HCT116 (cell line): ENCODE results near the gene IGSF3. TPM values are rescaled to one million over a fixed set of nuclear protein-coding genes. Genes with fewer than 3 reads are reported as not detected.

Source experiments
- ATAC-seq: fragments of 200-7000 bp; cut with Tn5 transposase; 2 replicates; pipeline ENCODE4 v1.9.1; 2020; ENCODE audit warnings: mild to moderate bottlenecking, moderate library complexity
- BruUV-seq: library from RNA; stranded (reverse); fragments of 400-500 nt; replicated peaks from 2 replicates; lab custom pipeline; 2021; lab: Mats Ljungman, UMichigan
- CTCF ChIA-PET: fragments of 300-600 bp; sonication (Branson Sonifier 250); formaldehyde crosslinking; loops from one replicate; lab custom pipeline; 2021; ENCODE audit warnings: antibody characterized with exemption; lab: Charles Lee
- POLR2A ChIA-PET: fragments of 300-600, 350-600 bp; sonication (Branson Sonifier 250); formaldehyde crosslinking; loops from one replicate; lab custom pipeline; 2021; ENCODE audit warnings: antibody characterized with exemption; lab: Charles Lee
- RAD21 ChIA-PET, 2 experiments: fragments of 300-600 bp; sonication (Branson Sonifier 250); formaldehyde crosslinking; loops; one replicate each; lab custom pipeline; 2023; ENCODE audit warnings: low total read pairs in 2 of 2; ENCODE audit not compliant: uncharacterized antibody in 2 of 2, unreplicated experiment in 2 of 2, low non-redundant PET in 1 of 2; lab: Charles Lee
- DNase-seq: peaks from one replicate; pipeline ENCODE4 v3.0.0-alpha.2; 2010; ENCODE audit warnings: low read depth, low spot score
- H2AFZ ChIP-seq: fragments of 200-600 bp; shearing (Covaris generic), sonication (generic); 2 replicates; pipeline ENCODE4 v1.6.1; 2017; ENCODE audit warnings: low read depth, mixed run types, mixed read lengths, antibody characterized with exemption, low read length; ENCODE audit not compliant: poor library complexity, severe bottlenecking
- H3K27ac ChIP-seq: 2 replicates; pipeline ENCODE4 v1.5.1; 2012; ENCODE audit warnings: low read depth, low read length
- H3K27me3 ChIP-seq: fragments of 200-600 bp; sonication (generic); 2 replicates; pipeline ENCODE4 v1.6.1; 2016; ENCODE audit warnings: mixed run types, low read length, mixed read lengths; ENCODE audit not compliant: insufficient read depth
- H3K36me3 ChIP-seq, 2 experiments: fragments of 200-500 bp in 1 of 2; fragments of 200-600 bp in 1 of 2; sonication (Bioruptor generic) in 1 of 2; sonication (generic) in 1 of 2; 2 replicates each; pipeline versions ENCODE4 v1.5.1 to v1.6.1; 2014 to 2016; ENCODE audit warnings: low read length in 2 of 2, inconsistent platforms in 1 of 2, mixed read lengths in 1 of 2, mixed run types in 1 of 2; ENCODE audit not compliant: insufficient read depth in 2 of 2, control insufficient read depth in 1 of 2
- H3K4me1 ChIP-seq, 2 experiments: fragments of 200-600 bp in 1 of 2; sonication (generic) in 1 of 2; 2 replicates each; pipeline versions ENCODE4 v1.5.1 to v1.6.1; 2012 to 2017; ENCODE audit warnings: low read length in 2 of 2, inconsistent platforms in 1 of 2, mild to moderate bottlenecking in 1 of 2, mixed read lengths in 1 of 2, mixed run types in 1 of 2, moderate library complexity in 1 of 2; ENCODE audit not compliant: insufficient read depth in 2 of 2, control insufficient read depth in 1 of 2
- H3K4me2 ChIP-seq: fragments of 200-600 bp; sonication (generic); 2 replicates; pipeline ENCODE4 v1.6.1; 2017; ENCODE audit warnings: mixed run types, low read length, mixed read lengths
- H3K4me3 ChIP-seq, 2 experiments: fragments of 200-600 bp in 1 of 2; sonication (generic) in 1 of 2; replicated peaks in 1 of 2; 2 replicates each; pipeline ENCODE4 v1.5.1; 2011 to 2016; ENCODE audit warnings: low read length in 2 of 2, control low read depth in 1 of 2, low read depth in 1 of 2, mild to moderate bottlenecking in 1 of 2, mixed read lengths in 1 of 2, mixed run types in 1 of 2
- H3K79me2 ChIP-seq: fragments of 200-600 bp; sonication (generic); 2 replicates; pipeline ENCODE4 v1.6.1; 2017; ENCODE audit warnings: mild to moderate bottlenecking, mixed run types, low read length, moderate library complexity, mixed read lengths; ENCODE audit not compliant: insufficient read depth
- H3K9ac ChIP-seq: fragments of 200-600 bp; sonication (generic); 2 replicates; pipeline ENCODE4 v1.6.1; 2016; ENCODE audit warnings: low read length, mixed read lengths
- H3K9me2 ChIP-seq: fragments of 200-600 bp; sonication (generic), shearing (Covaris generic); 2 replicates; pipeline ENCODE4 v1.6.1; 2017; ENCODE audit warnings: mixed run types, mild to moderate bottlenecking, moderate library complexity; ENCODE audit not compliant: insufficient read depth
- H3K9me3 ChIP-seq, 2 experiments: fragments of 200-500 bp in 1 of 2; fragments of 200-600 bp in 1 of 2; sonication (Bioruptor generic) in 1 of 2; sonication (generic) in 1 of 2; 2 replicates each; pipeline ENCODE4 v1.6.1; 2014 to 2017; ENCODE audit warnings: low read length in 2 of 2, mixed read lengths in 2 of 2, inconsistent platforms in 1 of 2, low read depth in 1 of 2, mild to moderate bottlenecking in 1 of 2, mixed run types in 1 of 2, moderate library complexity in 1 of 2; ENCODE audit not compliant: control insufficient read depth in 1 of 2, insufficient read depth in 1 of 2
- H4K20me1 ChIP-seq: fragments of 200-600 bp; sonication (generic), shearing (Covaris generic); 2 replicates; pipeline ENCODE4 v1.6.1; 2017; ENCODE audit warnings: mixed run types, mild to moderate bottlenecking, moderate library complexity; ENCODE audit not compliant: insufficient read depth
- ATF3 ChIP-seq: IDR thresholded peaks from 2 replicates; pipeline ENCODE4 v1.6.1; 2012
- CBX3 ChIP-seq: IDR thresholded peaks from 2 replicates; pipeline ENCODE4 v1.6.1; 2012; ENCODE audit warnings: low read depth
- ELF1 ChIP-seq: IDR thresholded peaks from 2 replicates; pipeline ENCODE4 v1.6.1; 2012; ENCODE audit warnings: low read depth, borderline replicate concordance
- EZH2 ChIP-seq: fragments of 200-600 bp; sonication (generic); IDR thresholded peaks from 2 replicates; pipeline ENCODE4 v1.6.1; 2017; ENCODE audit warnings: antibody characterized with exemption, mixed run types
- FOSL1 ChIP-seq: IDR thresholded peaks from 2 replicates; pipeline ENCODE4 v1.6.1; 2012; ENCODE audit warnings: low read depth
- JUND ChIP-seq: IDR thresholded peaks from 2 replicates; pipeline ENCODE4 v1.6.1; 2012
- MAX ChIP-seq: IDR thresholded peaks from 2 replicates; pipeline ENCODE4 v1.6.1; 2012
- SRF ChIP-seq: IDR thresholded peaks from 2 replicates; pipeline ENCODE4 v1.6.1; 2012; ENCODE audit warnings: low read depth
- TCF7L2 ChIP-seq: IDR thresholded peaks from 2 replicates; pipeline ENCODE4 v1.7.0; 2011; ENCODE audit warnings: borderline replicate concordance, inconsistent platforms; ENCODE audit not compliant: insufficient read depth, insufficient read length; ENCODE audit errors: extremely low read depth
- YY1 ChIP-seq: IDR thresholded peaks from 2 replicates; pipeline ENCODE4 v1.6.1; 2011; ENCODE audit warnings: low read length, low read depth, moderate library complexity, mild to moderate bottlenecking; ENCODE audit not compliant: insufficient replicate concordance; ENCODE audit errors: extremely low read depth
- ZFX ChIP-seq: fragments of 450-650 bp; IDR thresholded peaks from 2 replicates; pipeline ENCODE4 v1.6.1; 2017
- ZNF274 ChIP-seq: fragments of 200-500 bp; sonication (Bioruptor generic); IDR thresholded peaks from 2 replicates; pipeline ENCODE4 v1.6.1; 2014; ENCODE audit warnings: mild to moderate bottlenecking, low read depth, low read length, inconsistent platforms
- intact Hi-C: fragments of 100-400 bp; cut with micrococcal nuclease; formaldehyde crosslinking; loops from 2 replicates; pipeline ENCODE4 v1.10.0; 2022
- total RNA-seq: library from RNA; stranded (reverse); gene quantifications from one replicate; pipeline ENCODE4 v1.2.1, GENCODE V29; 2021; ENCODE audit not compliant: unreplicated experiment

The IGSF3 gene
- total RNA-seq, 1 experiment from 2014 or later: 18.6 TPM

- Histone ChIP-seq H2AFZ (no peak overlapping the region), H3K9me2 (no peaks in the 10 kb centered on the region), H3K4me2 (peak overlapping the region; percentile 86), H3K4me3 (peak overlapping the region; percentile 75 to 88), H4K20me1 (no peaks in the 10 kb centered on the region), H3K9ac (peak overlapping the region; percentile 93), H3K36me3 (no peaks in the 10 kb centered on the region), H3K79me2 (peaks cover 42% of the 10 kb centered on the region), H3K9me3 (no peaks in the 10 kb centered on the region), H3K27me3 (no peaks in the 10 kb centered on the region), H3K27ac (peak overlapping the region; percentile 93), H3K4me1 (peaks cover 27 to 44% of the 10 kb centered on the region in 2 experiments)
- POLR2A ChIA-PET: no interaction called here
- no TSS peak for BruUV-seq
- ATAC-seq: peak; percentile 33
- intact Hi-C loops: loop anchor here (2.0 to 10.0 kb wide), 3 partner anchors 63 to 431 kb away; no protein-coding TSS in a partner anchor
- DNase-seq: peak; percentile 27
- TF ChIP-seq EZH2 (no peak), JUND (no peak), ZNF274 (no peak), MAX (no peak; the same call in 1 of the 2 replicates), SRF (no peak), YY1 (no peak), FOSL1 (no peak), ELF1 (no peak), TCF7L2 (no peak), ZFX (no peak), ATF3 (no peak), CBX3 (no peak)
- TF ChIP-seq, all 23 proteins: peak for 0
- ChIA-PET RAD21 (no interaction called here), CTCF (interaction anchor here (1.3 to 1.8 kb wide), 3 partner anchors 26 to 431 kb away, joined by 4 to 6 read pairs (median 5); no protein-coding TSS in a partner anchor)
Measured at GRCh38 chr1:116569776-116570357, 97.7 kb downstream of the IGSF3 start.
